GM12878 (cell line): ENCODE data around the gene FBXO3. TPM values are rescaled to one million over a fixed set of nuclear protein-coding genes. Genes with fewer than 3 reads are reported as not detected.

Source experiments
- ATAC-seq: fragments of 200-7000 bp; cut with Tn5 transposase; 3 replicates; pipeline ENCODE4 v1.9.1; 2020; ENCODE audit warnings: mild to moderate bottlenecking, moderate library complexity
- BruUV-seq: library from RNA; stranded (reverse); fragments of 400-500 nt; replicated peaks from 2 replicates; lab custom pipeline; 2021; lab: Mats Ljungman, UMichigan
- CTCF ChIA-PET: fragments of 300-600 bp; sonication (Branson Sonifier 250); formaldehyde crosslinking; extraction: SDS; loops from one replicate; lab custom pipeline; 2021; ENCODE audit warnings: inconsistent platforms; lab: Yijun Ruan, JAX
- POLR2A ChIA-PET: fragments of 350-600 bp; formaldehyde crosslinking; extraction: SDS; loops from one replicate; lab custom pipeline; 2021; ENCODE audit warnings: inconsistent platforms; lab: Charles Lee
- RAD21 ChIA-PET: fragments of 300-600 bp; sonication (Branson Sonifier 250); formaldehyde crosslinking; loops from one replicate; lab custom pipeline; 2023; ENCODE audit warnings: antibody characterized with exemption; ENCODE audit not compliant: unreplicated experiment; lab: Charles Lee
- SMC1A ChIA-PET: fragments of 300-600 bp; sonication (Branson Sonifier 250); formaldehyde crosslinking; loops from one replicate; lab custom pipeline; 2023; ENCODE audit not compliant: unreplicated experiment, uncharacterized antibody; lab: Charles Lee
- DNase-seq: peaks from one replicate; pipeline ENCODE4 v3.0.0-alpha.2; 2011; ENCODE audit warnings: low read depth, low spot score
- FAIRE-seq: peaks from 3 replicates; lab custom pipeline; 2011; peaks lifted over from hg19 to GRCh38; lab: Jason Lieb, UNC
- H2AFZ ChIP-seq: 2 replicates; pipeline ENCODE4 v1.6.0; 2011; ENCODE audit warnings: low read depth, low read length, control low read depth; ENCODE audit not compliant: control insufficient read depth
- H3K27ac ChIP-seq: 2 replicates; pipeline ENCODE4 v1.5.1; 2011; ENCODE audit warnings: control low read depth; ENCODE audit not compliant: control insufficient read depth, insufficient read depth
- H3K27me3 ChIP-seq, 2 experiments: replicated peaks in 1 of 2; 2 replicates each; pipeline versions ENCODE4 v1.6.0 to v1.6.1; 2011; ENCODE audit warnings: low read length in 1 of 2; ENCODE audit not compliant: control insufficient read depth in 2 of 2, insufficient read depth in 2 of 2
- H3K36me3 ChIP-seq, 2 experiments: 2 replicates each; pipeline ENCODE4 v1.5.1; 2011; ENCODE audit warnings: low read length in 1 of 2; ENCODE audit not compliant: control insufficient read depth in 2 of 2, insufficient read depth in 2 of 2
- H3K4me1 ChIP-seq: 2 replicates; pipeline ENCODE4 v1.6.1; 2011; ENCODE audit warnings: mild to moderate bottlenecking, low read length, moderate library complexity, mixed read lengths; ENCODE audit not compliant: control insufficient read depth, insufficient read depth
- H3K4me2 ChIP-seq: 2 replicates; pipeline ENCODE4 v1.6.0; 2011; ENCODE audit warnings: control low read depth; ENCODE audit not compliant: control insufficient read depth, insufficient read depth
- H3K4me3 ChIP-seq: fragments of 200-600 bp; sonication (generic); 2 replicates; pipeline ENCODE4 v1.5.1; 2016
- H3K79me2 ChIP-seq: 2 replicates; pipeline ENCODE4 v1.6.0; 2011; ENCODE audit warnings: low read length; ENCODE audit not compliant: control insufficient read depth, insufficient read depth
- H3K9ac ChIP-seq: 2 replicates; pipeline ENCODE4 v1.8.0; 2011; ENCODE audit warnings: low read length, control low read depth, mixed read lengths; ENCODE audit not compliant: control insufficient read depth, insufficient read depth
- H3K9me3 ChIP-seq: replicated peaks from 3 replicates; pipeline ENCODE4 v1.5.1; 2011; ENCODE audit warnings: mild to moderate bottlenecking, low read length; ENCODE audit not compliant: control insufficient read depth, insufficient read depth
- H4K20me1 ChIP-seq: 2 replicates; pipeline ENCODE4 v1.6.0; 2011; ENCODE audit not compliant: control insufficient read depth, insufficient read depth
- ATF7 ChIP-seq: fragments of 450-650 bp; IDR thresholded peaks from 2 replicates; pipeline ENCODE4 v1.6.1; 2016; ENCODE audit warnings: low read depth, mild to moderate bottlenecking
- HDAC6 ChIP-seq: fragments of 200-600 bp; sonication (generic); IDR thresholded peaks from one replicate; pipeline ENCODE4 v1.8.0; 2017; ENCODE audit warnings: antibody characterized with exemption; ENCODE audit not compliant: unreplicated experiment
- HDGF ChIP-seq: fragments of 450-650 bp; IDR thresholded peaks from 2 replicates; pipeline ENCODE4 v1.6.1; 2016; ENCODE audit warnings: antibody characterized with exemption
- IKZF1 ChIP-seq: fragments of 450-650 bp; conservative IDR thresholded peaks from 2 replicates; pipeline ENCODE4 v1.6.1; 2017; ENCODE audit warnings: antibody characterized with exemption, mild to moderate bottlenecking
- MEF2B ChIP-seq: fragments of 450-650 bp; IDR thresholded peaks from 2 replicates; pipeline ENCODE4 v1.6.1; 2018; ENCODE audit warnings: mild to moderate bottlenecking, moderate library complexity; ENCODE audit not compliant: partially characterized antibody, poor library complexity, severe bottlenecking
- MTA2 ChIP-seq: fragments of 450-650 bp; IDR thresholded peaks from 2 replicates; pipeline ENCODE4 v1.6.1; 2016; ENCODE audit warnings: low read depth, mild to moderate bottlenecking, moderate library complexity
- MXI1 ChIP-seq: fragments of 150-350 bp; IDR thresholded peaks from 2 replicates; pipeline ENCODE4 v1.6.1; 2011; ENCODE audit warnings: low read depth, mild to moderate bottlenecking, inconsistent platforms, low read length, improper control_type of control experiment
- PAX8 ChIP-seq: fragments of 450-650 bp; IDR thresholded peaks from 2 replicates; pipeline ENCODE4 v1.6.1; 2017; ENCODE audit warnings: mild to moderate bottlenecking, moderate library complexity
- ZNF207 ChIP-seq: fragments of 450-650 bp; IDR thresholded peaks from 2 replicates; pipeline ENCODE4 v1.6.1; 2014; ENCODE audit warnings: antibody characterized with exemption, mild to moderate bottlenecking, borderline replicate concordance
- WGBS: methylation state at CpG from one replicate; pipeline ENCODE4 v1.1.6; 2016; ENCODE audit warnings: low lambda C conversion rate; ENCODE audit not compliant: insufficient replicate concordance, insufficient coverage; ENCODE audit errors: missing lambda C conversion rate; 5-methylcytosine and 5-hydroxymethylcytosine counted together
- in situ Hi-C: fragments of 300-500 bp; cut with MboI; formaldehyde crosslinking; loops from 9 replicates; pipeline ENCODE4 v1.14.3; 2018; ENCODE audit warnings: mixed read lengths
- intact Hi-C: fragments of 100-400 bp; cut with micrococcal nuclease; formaldehyde crosslinking; loops from one replicate; pipeline ENCODE4 v1.14.2; 2022; ENCODE audit not compliant: unreplicated experiment
- polyA plus RNA-seq, 11 experiments: library from polyadenylated mRNA; depleted of rRNA in 4 of 11; unstranded in 6 of 11; stranded (reverse) in 5 of 11; fragments of >200 nt; fragmentation: Nextera tagmentation in 4 of 11; fragmentation: Illumina TruSeq in 1 of 11; extraction: Ambion mirVana in 4 of 11; extraction: Trizol in 1 of 11; gene quantifications; 1 replicate in 1 of 11; 2 replicates in 10 of 11; pipeline versions ENCODE4 v1.2.1 to v1.2.3, GENCODE V29; 2011 to 2016; ENCODE audit warnings: inconsistent platforms in 2 of 11, missing spikeins in 2 of 11, low read depth in 1 of 11
- total RNA-seq, 4 experiments: library from RNA; depleted of rRNA in 3 of 4; stranded (reverse); fragments of >200 nt in 3 of 4; fragmentation: Illumina TruSeq in 1 of 4; extraction: Trizol in 1 of 4; gene quantifications; 2 replicates each; pipeline versions ENCODE4 v1.2.1 to v1.2.3, GENCODE V29; 2013 to 2021
- TF ChIP-seq, protein P1 (sequence below): fragments of 450-650 bp; IDR thresholded peaks from 2 replicates; pipeline ENCODE4 v1.6.1; 2016; ENCODE audit warnings: mild to moderate bottlenecking
- TF ChIP-seq, protein P2 (sequence below): fragments of 450-650 bp; IDR thresholded peaks from 2 replicates; pipeline ENCODE4 v1.6.1; 2017; ENCODE audit warnings: borderline replicate concordance

The FBXO3 gene
- total and polyA plus RNA-seq, 10 of the 15 experiments (the other 5 are each of a cell fraction or from before 2014, with no cell fraction given) = 8.9 to 33.4 (median 13.8) TPM

DNA sequence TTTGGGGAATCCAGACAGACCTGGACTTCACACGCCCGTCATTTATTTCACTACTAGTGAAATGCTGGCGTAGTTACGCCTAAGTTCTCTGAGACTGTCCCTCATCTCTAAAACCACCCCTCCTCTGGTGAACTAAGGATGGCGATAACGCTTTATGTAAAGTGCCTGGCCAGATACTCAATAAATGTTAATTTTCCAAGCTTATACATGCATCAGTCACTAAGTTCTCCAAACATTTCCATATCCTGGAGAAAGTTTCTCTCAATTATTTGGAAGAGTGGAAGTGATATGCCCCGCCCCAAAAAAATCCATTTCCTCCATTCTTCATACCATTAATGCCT, 1.1 kb upstream of the FBXO3 start:
- in situ Hi-C loops (no loop called here), intact Hi-C loops (loop anchor here (10.0 kb wide), 1 partner anchor 459 kb away; no protein-coding TSS in a partner anchor)
- 0 out of 2 replicates have a peak, but pooled peaks have one; percentile 7 for TF ChIP-seq IKZF1
- no peak for TF ChIP-seq PAX8
- no peak for FAIRE-seq
- CTCF ChIA-PET = interaction anchor here (1.4 kb wide), 1 partner anchor 59 kb away, joined by 5 read pairs; no protein-coding TSS in a partner anchor
- H3K79me2 ChIP-seq = peaks cover 3% of the 10 kb centered on the region
- SMC1A ChIA-PET = interaction anchor here (0.6 to 2.4 kb wide), 7 partner anchors 14 to 65 kb away, joined by 3 to 8 read pairs (median 4); no protein-coding TSS in a partner anchor
- H3K27ac ChIP-seq = no peak overlapping the region
- RAD21 ChIA-PET = interaction anchor here (1.1 to 1.5 kb wide), 3 partner anchors 14 to 54 kb away, joined by 3 to 5 read pairs (median 4); no protein-coding TSS in a partner anchor
- peaks cover 0 to 1% of the 10 kb centered on the region in 2 experiments; a peak in 1 of 4 replicates for H3K36me3 ChIP-seq
- no peak for DNase-seq
- BruUV-seq = no TSS peak
- POLR2A ChIA-PET = interaction anchor here (1.1 to 1.3 kb wide), 4 partner anchors 11 to 22 kb away, joined by 3 to 6 read pairs (median 4); no protein-coding TSS in a partner anchor
- peak overlapping the region; percentile 76 for H3K4me3 ChIP-seq
- 12% methylated on average over 7 of the region's 7 CpGs for WGBS
- peaks cover under 1% of the 10 kb centered on the region; the same call in 1 of the 2 replicates for H4K20me1 ChIP-seq
- ATAC-seq = no peak
- peak overlapping the region; percentile 97 for H3K4me2 ChIP-seq
- H3K9me3 ChIP-seq = no peaks in the 10 kb centered on the region
- peaks cover 21% of the 10 kb centered on the region for H3K4me1 ChIP-seq
- no peak overlapping the region; the same call in 1 of the 2 replicates for H2AFZ ChIP-seq
- H3K9ac ChIP-seq = no peak overlapping the region
- no peaks in the 10 kb centered on the region for H3K27me3 ChIP-seq

DNA sequence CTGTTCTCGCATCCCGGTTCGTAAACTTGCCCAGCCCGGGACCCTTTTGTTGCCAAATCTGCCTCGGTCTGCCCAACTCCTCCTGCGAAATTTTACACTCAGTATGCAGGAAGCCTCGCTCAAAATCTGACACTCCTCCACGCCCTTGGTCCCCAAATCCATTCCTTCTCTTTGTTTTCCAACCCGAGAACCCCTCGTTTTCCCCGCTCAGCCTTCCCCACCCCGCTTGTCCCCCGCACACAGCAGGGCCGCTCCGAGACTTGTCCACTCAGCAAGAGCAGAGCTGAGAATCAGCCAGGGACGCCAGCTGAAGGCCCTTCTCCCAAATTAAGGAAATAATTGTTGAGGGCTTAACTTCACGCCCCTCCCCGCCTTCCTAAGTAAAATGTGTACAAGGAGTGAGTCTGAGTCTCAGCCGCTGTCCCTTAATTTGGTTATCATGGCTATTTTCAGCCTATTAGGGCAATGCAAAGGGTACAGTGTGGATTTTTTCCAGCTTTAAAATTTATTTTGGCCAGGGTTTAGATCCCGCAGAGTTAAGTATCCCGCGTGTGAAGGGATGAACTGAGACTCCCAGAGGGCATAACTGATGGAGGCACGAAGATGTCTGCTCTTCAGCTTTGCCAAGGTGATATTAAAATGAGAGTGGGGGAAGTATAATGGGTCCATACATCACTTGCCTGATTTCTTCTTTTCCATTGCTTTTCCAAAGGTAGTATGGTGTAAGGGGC, 581 bp upstream of the FBXO3 start:
- RAD21 ChIA-PET = interaction anchor here (1.1 to 1.5 kb wide), 4 partner anchors 14 to 55 kb away, joined by 3 to 4 read pairs (median 3); partner anchors contain the start of gene CD59
- WGBS = 1% methylated on average over 23 of the region's 23 CpGs
- peaks cover 21% of the 10 kb centered on the region for H3K4me1 ChIP-seq
- ATAC-seq = peak; percentile 1; the same call in 2 of the 3 replicates
- H3K9ac ChIP-seq = peak overlapping the region; percentile 28; the same call in 1 of the 2 replicates
- SMC1A ChIA-PET = interaction anchor here (0.6 to 1.3 kb wide), 5 partner anchors 14 to 65 kb away, joined by 3 to 4 read pairs (median 3); no protein-coding TSS in a partner anchor
- H3K4me2 ChIP-seq = peak overlapping the region; percentile 97
- no TSS peak for BruUV-seq
- no peaks in the 10 kb centered on the region for H3K9me3 ChIP-seq
- H3K27ac ChIP-seq = no peak overlapping the region
- DNase-seq = no peak
- peaks cover 2% of the 10 kb centered on the region; the same call in 1 of the 2 replicates for H4K20me1 ChIP-seq
- POLR2A ChIA-PET = interaction anchor here (0.6 to 1.3 kb wide), 8 partner anchors 10 to 736 kb away, joined by 3 to 6 read pairs (median 3); partner anchors contain the start of gene TCP11L1
- intact Hi-C loops = loop anchor here (10.0 kb wide), 1 partner anchor 460 kb away; no protein-coding TSS in a partner anchor
- H3K36me3 ChIP-seq = peaks cover 0 to 3% of the 10 kb centered on the region in 2 experiments; a peak in 1 of 4 replicates
- H2AFZ ChIP-seq = peak overlapping the region; percentile 90
- peaks cover 3% of the 10 kb centered on the region for H3K79me2 ChIP-seq
- CTCF ChIA-PET = interaction anchor here (0.7 to 1.4 kb wide), 5 partner anchors 21 to 457 kb away, joined by 3 to 5 read pairs (median 3); no protein-coding TSS in a partner anchor
- H3K4me3 ChIP-seq = peak overlapping the region; percentile 76
- in situ Hi-C loops = no loop called here
- H3K27me3 ChIP-seq = no peaks in the 10 kb centered on the region
- FAIRE-seq = no peak
- TF ChIP-seq, protein P1, sequence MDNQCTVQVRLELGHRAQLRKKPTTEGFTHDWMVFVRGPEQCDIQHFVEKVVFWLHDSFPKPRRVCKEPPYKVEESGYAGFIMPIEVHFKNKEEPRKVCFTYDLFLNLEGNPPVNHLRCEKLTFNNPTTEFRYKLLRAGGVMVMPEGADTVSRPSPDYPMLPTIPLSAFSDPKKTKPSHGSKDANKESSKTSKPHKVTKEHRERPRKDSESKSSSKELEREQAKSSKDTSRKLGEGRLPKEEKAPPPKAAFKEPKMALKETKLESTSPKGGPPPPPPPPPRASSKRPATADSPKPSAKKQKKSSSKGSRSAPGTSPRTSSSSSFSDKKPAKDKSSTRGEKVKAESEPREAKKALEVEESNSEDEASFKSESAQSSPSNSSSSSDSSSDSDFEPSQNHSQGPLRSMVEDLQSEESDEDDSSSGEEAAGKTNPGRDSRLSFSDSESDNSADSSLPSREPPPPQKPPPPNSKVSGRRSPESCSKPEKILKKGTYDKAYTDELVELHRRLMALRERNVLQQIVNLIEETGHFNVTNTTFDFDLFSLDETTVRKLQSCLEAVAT = 0 out of 2 replicates have a peak, but pooled peaks have one; percentile 22
- TF ChIP-seq MTA2 = 0 out of 2 replicates have a peak, but pooled peaks have one; percentile 19
- no peak for TF ChIP-seq ZNF207
- 0 out of 2 replicates have a peak, but pooled peaks have one; percentile 12 for TF ChIP-seq MXI1
- TF ChIP-seq, protein P2, sequence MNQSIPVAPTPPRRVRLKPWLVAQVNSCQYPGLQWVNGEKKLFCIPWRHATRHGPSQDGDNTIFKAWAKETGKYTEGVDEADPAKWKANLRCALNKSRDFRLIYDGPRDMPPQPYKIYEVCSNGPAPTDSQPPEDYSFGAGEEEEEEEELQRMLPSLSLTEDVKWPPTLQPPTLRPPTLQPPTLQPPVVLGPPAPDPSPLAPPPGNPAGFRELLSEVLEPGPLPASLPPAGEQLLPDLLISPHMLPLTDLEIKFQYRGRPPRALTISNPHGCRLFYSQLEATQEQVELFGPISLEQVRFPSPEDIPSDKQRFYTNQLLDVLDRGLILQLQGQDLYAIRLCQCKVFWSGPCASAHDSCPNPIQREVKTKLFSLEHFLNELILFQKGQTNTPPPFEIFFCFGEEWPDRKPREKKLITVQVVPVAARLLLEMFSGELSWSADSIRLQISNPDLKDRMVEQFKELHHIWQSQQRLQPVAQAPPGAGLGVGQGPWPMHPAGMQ = no peak
- 0 out of 2 replicates have a peak, but pooled peaks have one; percentile 18 for TF ChIP-seq HDGF
- peak; percentile 54 for TF ChIP-seq MEF2B
- TF ChIP-seq ATF7 = 0 out of 2 replicates have a peak, but pooled peaks have one; percentile 21
- no peak for TF ChIP-seq HDAC6
